RWPE1 (cell line): Measurements from ENCODE around the gene ASB13.

Experiments
- CTCF ChIA-PET: fragments of 350-600 bp; sonication (Branson Sonifier 250); formaldehyde crosslinking; extraction: SDS; loops from one replicate; lab custom pipeline; 2021; lab: Yijun Ruan, JAX
- POLR2A ChIA-PET: fragments of 400-600 bp; formaldehyde crosslinking; extraction: SDS; loops from one replicate; lab custom pipeline; 2020; ENCODE audit warnings: antibody characterized with exemption; ENCODE audit not compliant: low non-redundant PET; lab: Yijun Ruan, JAX
- DNase-seq: peaks from one replicate; pipeline ENCODE4 v3.0.0; 2012; ENCODE audit warnings: low spot score
- H3K27ac ChIP-seq: fragments of 450-650 bp; 2 replicates; pipeline ENCODE4 v1.5.1; 2017
- TF ChIP-seq, protein P1 (sequence below): fragments of 450-650 bp; conservative IDR thresholded peaks from 2 replicates; pipeline ENCODE4 v1.5.1; 2017; ENCODE audit warnings: low read depth, mild to moderate bottlenecking

ASB13 gene

GRCh38 chr10:5663692-5664427, 2.5 kb downstream of the ASB13 start:
- TF ChIP-seq, protein P1, sequence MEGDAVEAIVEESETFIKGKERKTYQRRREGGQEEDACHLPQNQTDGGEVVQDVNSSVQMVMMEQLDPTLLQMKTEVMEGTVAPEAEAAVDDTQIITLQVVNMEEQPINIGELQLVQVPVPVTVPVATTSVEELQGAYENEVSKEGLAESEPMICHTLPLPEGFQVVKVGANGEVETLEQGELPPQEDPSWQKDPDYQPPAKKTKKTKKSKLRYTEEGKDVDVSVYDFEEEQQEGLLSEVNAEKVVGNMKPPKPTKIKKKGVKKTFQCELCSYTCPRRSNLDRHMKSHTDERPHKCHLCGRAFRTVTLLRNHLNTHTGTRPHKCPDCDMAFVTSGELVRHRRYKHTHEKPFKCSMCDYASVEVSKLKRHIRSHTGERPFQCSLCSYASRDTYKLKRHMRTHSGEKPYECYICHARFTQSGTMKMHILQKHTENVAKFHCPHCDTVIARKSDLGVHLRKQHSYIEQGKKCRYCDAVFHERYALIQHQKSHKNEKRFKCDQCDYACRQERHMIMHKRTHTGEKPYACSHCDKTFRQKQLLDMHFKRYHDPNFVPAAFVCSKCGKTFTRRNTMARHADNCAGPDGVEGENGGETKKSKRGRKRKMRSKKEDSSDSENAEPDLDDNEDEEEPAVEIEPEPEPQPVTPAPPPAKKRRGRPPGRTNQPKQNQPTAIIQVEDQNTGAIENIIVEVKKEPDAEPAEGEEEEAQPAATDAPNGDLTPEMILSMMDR: no peak
- ChIA-PET POLR2A (no interaction called here), CTCF (interaction anchor here (1.1 kb wide), 1 partner anchor 12 kb away, joined by 5 read pairs; no protein-coding TSS in a partner anchor)
- no peak for DNase-seq
- no peak overlapping the region for H3K27ac ChIP-seq

GRCh38 chr10:5662708-5663579, 3.5 kb downstream of the ASB13 start:
- no peak for DNase-seq
- CTCF ChIA-PET: interaction anchor here (1.1 kb wide), 1 partner anchor 11 kb away, joined by 5 read pairs; no protein-coding TSS in a partner anchor
- TF ChIP-seq, protein P1: no peak
- POLR2A ChIA-PET: no interaction called here
- H3K27ac ChIP-seq: no peak overlapping the region

DNA sequence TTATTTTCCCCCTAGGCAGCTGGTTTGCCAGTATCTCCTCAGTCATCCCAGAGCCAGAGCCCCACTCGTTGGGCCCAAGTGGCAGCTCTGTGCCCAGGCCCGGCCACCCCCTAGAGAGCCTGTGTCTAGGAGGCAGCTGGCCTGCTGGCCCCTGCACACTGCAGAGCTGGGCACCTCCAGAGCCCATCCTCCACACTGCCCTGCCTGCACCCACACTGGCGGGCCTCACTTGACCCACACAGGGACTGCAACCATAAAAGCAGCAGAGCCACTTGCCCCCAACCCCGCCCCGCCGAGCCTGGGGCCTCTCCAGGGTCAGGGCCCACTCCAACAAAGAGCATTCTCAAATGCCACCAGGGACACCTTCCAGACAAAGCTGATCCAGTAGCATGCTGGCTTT, 5.4 kb downstream of the ASB13 start:
- peak overlapping the region; percentile 45 for H3K27ac ChIP-seq
- ChIA-PET CTCF (interaction anchor here (0.5 to 0.6 kb wide), 2 partner anchors 194 to 705 kb away, joined by 3 read pairs; no protein-coding TSS in a partner anchor), POLR2A (no interaction called here)
- TF ChIP-seq, protein P1: no peak
- DNase-seq: no peak

DNA sequence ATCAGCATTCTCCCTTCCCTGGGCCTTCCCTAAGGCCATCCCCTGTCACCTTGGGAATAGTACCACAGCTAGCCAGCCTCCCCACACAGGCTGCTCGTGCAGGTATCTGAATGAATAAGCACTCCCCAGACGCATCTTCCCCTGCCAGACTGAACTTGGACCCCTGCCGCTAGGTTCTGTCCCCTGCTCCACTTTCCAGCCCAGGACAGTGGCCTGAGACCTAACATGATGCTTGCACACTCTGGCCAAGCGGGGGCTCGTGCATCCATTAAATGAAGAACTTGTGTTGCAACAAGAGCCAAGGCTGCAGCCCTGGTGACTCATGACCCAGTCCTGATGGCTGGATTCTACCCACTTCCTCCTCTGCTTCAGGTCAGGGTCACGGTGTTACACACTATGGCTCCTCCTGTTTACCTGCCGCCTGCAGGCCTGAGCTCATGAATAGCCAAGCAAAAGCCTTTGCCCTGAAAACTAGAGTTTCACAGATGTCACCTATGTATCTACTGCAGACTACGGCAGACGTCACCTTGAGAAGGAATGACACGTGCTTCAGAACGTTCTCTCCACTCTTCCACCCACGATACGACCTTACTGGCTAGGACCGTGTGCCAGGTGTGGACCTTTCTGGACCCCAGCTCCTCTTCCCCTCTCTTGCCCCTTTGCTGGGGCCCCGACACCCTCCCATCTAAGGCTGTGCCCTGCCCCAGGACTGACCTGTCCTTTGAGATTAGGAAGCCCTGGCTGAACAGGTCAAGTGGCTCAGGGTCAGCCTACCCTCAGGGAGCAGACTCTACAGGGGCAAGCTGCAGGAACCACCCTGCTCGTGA, 6.5 kb downstream of the ASB13 start:
- H3K27ac ChIP-seq: peak overlapping the region; percentile 45
- POLR2A ChIA-PET: interaction anchor here (0.6 kb wide), 1 partner anchor 214 kb away, joined by 3 read pairs; no protein-coding TSS in a partner anchor
- CTCF ChIA-PET: no interaction called here
- DNase-seq: peak; percentile 75
- TF ChIP-seq, protein P1: no peak

- POLR2A ChIA-PET: interaction anchor here (0.6 kb wide), 1 partner anchor 213 kb away, joined by 3 read pairs; no protein-coding TSS in a partner anchor
- CTCF ChIA-PET: interaction anchor here (0.6 kb wide), 1 partner anchor 35 kb away, joined by 4 read pairs; no protein-coding TSS in a partner anchor
- no peak for DNase-seq
- TF ChIP-seq, protein P1: no peak
- H3K27ac ChIP-seq: peak overlapping the region; percentile 45
Measured at GRCh38 chr10:5658871-5659618, 7.3 kb downstream of the ASB13 start.
